RWPE2 (cell line): Measurements from ENCODE around the gene SRGAP1.
"Not testable (repeated sequence)": the region's sequence is repeated elsewhere in the genome, so short reads cannot be mapped to it uniquely, and the experiment has no call there.

ENCODE experiments used
- ATAC-seq: fragments of 200-7000 bp; cut with Tn5 transposase; 3 replicates; pipeline ENCODE4 v1.9.1; 2021; ENCODE audit warnings: low read depth
- DNase-seq: peaks from one replicate; pipeline ENCODE4 v3.0.0-alpha.2; 2020; ENCODE audit warnings: low spot score
- H3K27ac ChIP-seq: fragments of 450-650 bp; 2 replicates; pipeline ENCODE4 v1.5.1; 2017; ENCODE audit warnings: mild to moderate bottlenecking; ENCODE audit not compliant: poor library complexity, severe bottlenecking
- H3K27me3 ChIP-seq: fragments of 250-450 bp; sonication (Bioruptor Pico); 2 replicates; pipeline ENCODE4 v1.5.1; 2021; ENCODE audit warnings: mild to moderate bottlenecking, moderate library complexity; ENCODE audit not compliant: insufficient read depth, poor library complexity, severe bottlenecking
- H3K36me3 ChIP-seq: fragments of 250-450 bp; sonication (Bioruptor Pico); 2 replicates; pipeline ENCODE4 v1.5.1; 2020; ENCODE audit warnings: low read depth, mild to moderate bottlenecking, moderate library complexity
- H3K4me1 ChIP-seq: fragments of 250-450 bp; sonication (Bioruptor Pico); 2 replicates; pipeline ENCODE4 v1.5.1; 2021; ENCODE audit warnings: mild to moderate bottlenecking, moderate library complexity; ENCODE audit not compliant: insufficient read depth, poor library complexity, severe bottlenecking
- H3K4me3 ChIP-seq: fragments of 250-450 bp; sonication (Bioruptor Pico); 2 replicates; pipeline ENCODE4 v1.5.1; 2021; ENCODE audit warnings: mild to moderate bottlenecking, moderate library complexity; ENCODE audit not compliant: severe bottlenecking
- H3K9me3 ChIP-seq: fragments of 250-450 bp; sonication (Bioruptor Pico); 2 replicates; pipeline ENCODE4 v1.5.1; 2021; ENCODE audit warnings: mild to moderate bottlenecking, moderate library complexity; ENCODE audit not compliant: severe bottlenecking
- TF ChIP-seq, protein P1 (sequence below): fragments of 450-650 bp; IDR thresholded peaks from one replicate; pipeline ENCODE4 v1.5.1; 2017; ENCODE audit warnings: mild to moderate bottlenecking, moderate library complexity; ENCODE audit not compliant: poor library complexity, severe bottlenecking

Gene SRGAP1

DNA sequence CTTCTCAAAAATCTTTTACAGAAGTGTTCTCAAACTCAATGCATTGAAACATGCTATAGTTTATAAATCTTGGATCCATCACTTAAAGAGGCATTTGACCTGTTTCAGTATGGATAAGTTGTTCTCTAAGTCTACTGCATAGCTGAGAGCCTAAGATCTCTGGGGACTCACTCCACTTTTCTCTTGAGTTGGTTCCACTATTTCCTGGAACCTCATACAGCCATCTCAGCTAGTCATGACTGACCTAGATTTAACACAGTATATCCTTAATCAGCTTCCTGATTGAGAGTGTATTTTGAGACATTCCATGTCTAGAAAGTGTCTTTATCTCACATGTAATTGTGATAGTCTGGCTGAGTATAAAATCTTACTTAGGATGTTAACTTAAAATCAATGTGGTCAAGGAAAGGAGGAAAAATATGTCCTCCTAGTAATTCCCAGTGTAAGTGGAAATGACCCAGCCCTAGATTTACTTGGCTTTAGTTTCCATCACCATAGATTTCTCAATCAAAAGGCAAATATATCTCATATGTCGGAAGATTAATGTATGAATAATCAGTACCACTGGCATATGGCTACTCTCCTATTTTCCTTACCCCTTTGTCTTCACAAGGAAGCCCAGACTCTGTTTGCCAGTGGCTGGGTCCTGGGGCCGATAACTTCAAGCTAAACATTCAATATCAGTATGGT is 315.7 kb downstream of the SRGAP1 start:
- H3K27me3 ChIP-seq: no peaks in the 10 kb centered on the region
- H3K36me3 ChIP-seq: no peaks in the 10 kb centered on the region
- DNase-seq (no peak), ATAC-seq (peak; percentile 72)
- H3K4me1 ChIP-seq: peaks cover 21% of the 10 kb centered on the region
- TF ChIP-seq, protein P1, sequence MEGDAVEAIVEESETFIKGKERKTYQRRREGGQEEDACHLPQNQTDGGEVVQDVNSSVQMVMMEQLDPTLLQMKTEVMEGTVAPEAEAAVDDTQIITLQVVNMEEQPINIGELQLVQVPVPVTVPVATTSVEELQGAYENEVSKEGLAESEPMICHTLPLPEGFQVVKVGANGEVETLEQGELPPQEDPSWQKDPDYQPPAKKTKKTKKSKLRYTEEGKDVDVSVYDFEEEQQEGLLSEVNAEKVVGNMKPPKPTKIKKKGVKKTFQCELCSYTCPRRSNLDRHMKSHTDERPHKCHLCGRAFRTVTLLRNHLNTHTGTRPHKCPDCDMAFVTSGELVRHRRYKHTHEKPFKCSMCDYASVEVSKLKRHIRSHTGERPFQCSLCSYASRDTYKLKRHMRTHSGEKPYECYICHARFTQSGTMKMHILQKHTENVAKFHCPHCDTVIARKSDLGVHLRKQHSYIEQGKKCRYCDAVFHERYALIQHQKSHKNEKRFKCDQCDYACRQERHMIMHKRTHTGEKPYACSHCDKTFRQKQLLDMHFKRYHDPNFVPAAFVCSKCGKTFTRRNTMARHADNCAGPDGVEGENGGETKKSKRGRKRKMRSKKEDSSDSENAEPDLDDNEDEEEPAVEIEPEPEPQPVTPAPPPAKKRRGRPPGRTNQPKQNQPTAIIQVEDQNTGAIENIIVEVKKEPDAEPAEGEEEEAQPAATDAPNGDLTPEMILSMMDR: no peak
- peak overlapping the region; percentile 85 for H3K27ac ChIP-seq
- H3K4me3 ChIP-seq: no peak overlapping the region
- H3K9me3 ChIP-seq: peaks cover 4% of the 10 kb centered on the region

DNA sequence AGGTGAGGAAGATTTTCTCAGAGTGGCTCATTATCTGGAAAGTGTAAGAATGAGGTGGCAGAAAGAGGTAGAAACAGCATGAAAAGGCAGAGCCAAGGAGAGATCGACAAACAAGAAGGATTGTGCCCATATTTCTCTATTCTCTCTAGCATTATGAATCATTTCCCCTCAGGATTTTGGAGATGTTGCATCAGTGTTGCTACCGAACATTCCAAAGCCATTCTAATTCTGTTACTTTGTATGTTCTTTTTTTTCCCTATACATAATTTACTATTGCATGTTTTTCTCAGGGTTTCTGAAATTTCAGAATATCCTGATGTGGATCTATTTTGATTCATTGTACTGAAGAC is 316.2 kb downstream of the SRGAP1 start:
- Histone ChIP-seq H3K4me3 (no peak overlapping the region), H3K36me3 (no peaks in the 10 kb centered on the region), H3K27ac (peak overlapping the region; percentile 85), H3K4me1 (peaks cover 21% of the 10 kb centered on the region), H3K9me3 (peaks cover 4% of the 10 kb centered on the region), H3K27me3 (no peaks in the 10 kb centered on the region)
- no peak for DNase-seq
- TF ChIP-seq, protein P1: no peak
- ATAC-seq: peak; percentile 84

DNA sequence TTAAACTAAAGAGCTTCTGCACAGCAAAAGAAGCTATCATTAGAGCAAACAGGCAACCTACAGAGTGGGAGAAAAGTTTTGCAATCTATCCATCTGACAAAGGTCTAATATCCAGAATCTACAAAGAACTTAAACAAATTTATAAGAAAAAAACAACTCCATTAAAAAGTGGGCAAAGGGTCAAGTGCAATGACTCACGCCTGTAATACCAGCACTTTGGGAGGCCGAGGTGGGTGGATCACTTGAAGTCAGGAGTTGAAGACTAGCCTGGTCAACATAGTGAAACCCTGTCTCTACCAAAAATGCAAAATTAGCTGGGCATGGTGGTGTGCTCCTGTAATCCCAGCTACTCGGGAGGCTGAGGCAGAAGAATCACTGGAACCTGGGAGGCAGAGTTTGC is 322.1 kb downstream of the SRGAP1 start:
- not testable (repeated sequence) for H3K9me3 ChIP-seq, DNase-seq, H3K27ac ChIP-seq, H3K27me3 ChIP-seq, H3K4me3 ChIP-seq, ATAC-seq, H3K36me3 ChIP-seq
- H3K4me1 ChIP-seq: peaks cover 20% of the 10 kb centered on the region

DNA sequence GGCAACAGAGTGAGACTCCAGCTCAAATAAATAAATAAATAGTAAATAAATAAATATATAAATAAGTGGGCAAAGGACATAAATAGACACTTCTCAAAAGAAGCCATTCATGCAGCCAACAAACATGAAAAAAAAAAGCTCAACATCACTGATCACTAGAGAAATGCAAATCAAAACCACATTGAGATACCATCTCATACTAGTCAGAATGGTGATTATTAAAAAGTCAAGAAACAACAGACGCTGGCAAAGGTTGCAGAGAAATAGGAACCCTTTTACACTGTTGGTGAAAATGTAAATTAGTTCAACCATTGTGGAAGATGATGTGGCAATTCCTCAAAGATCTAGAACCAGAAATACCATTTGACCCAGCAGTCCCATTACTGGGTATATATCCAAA is 322.5 kb downstream of the SRGAP1 start:
- DNase-seq, ATAC-seq, H3K9me3 ChIP-seq, H3K4me3 ChIP-seq, H3K27me3 ChIP-seq, H3K27ac ChIP-seq, H3K36me3 ChIP-seq: not testable (repeated sequence)
- H3K4me1 ChIP-seq: peaks cover 24% of the 10 kb centered on the region

DNA sequence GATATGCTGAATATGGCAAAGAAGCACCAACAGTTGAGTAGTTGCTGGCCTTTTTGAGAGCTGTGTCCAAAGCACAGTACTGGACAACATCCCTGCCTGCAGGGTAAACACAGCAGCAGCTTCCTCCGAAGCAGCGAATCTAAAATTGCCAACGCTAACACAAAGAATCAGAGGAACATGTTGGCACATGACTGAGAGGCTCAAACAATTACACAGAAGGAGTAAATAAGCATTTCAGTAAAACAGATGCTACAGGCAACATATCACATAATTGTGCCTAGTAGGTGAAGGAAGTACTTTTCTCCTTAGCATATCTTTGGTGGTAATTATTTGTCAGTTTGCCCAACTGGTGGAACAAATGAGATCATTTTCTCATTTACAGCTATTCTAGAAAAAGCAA is 325.5 kb downstream of the SRGAP1 start:
- peak overlapping the region; percentile 71 for H3K27ac ChIP-seq
- TF ChIP-seq, protein P1: no peak
- peak; percentile 75 for ATAC-seq

DNA sequence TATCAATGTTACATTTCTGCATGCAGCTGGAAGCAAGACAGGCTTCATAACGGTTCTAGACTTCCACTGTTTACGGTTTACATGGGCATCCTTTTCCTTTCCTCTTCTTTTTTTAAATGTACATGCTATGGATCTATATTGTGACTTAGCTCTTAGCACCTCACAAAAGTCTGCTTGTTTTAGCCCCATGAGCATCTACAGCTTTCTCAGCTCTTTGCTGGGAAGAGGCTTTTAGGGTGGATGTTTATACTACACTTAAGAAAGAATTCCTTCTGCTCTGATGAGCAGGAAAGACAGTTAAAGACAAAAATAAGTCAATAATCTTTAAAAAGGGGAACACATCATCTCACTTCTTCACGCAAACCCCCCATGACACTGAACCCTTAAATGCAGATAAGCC is 326.2 kb downstream of the SRGAP1 start:
- no peaks in the 10 kb centered on the region for H3K9me3 ChIP-seq
- no peak for DNase-seq
- H3K27ac ChIP-seq: peak overlapping the region; percentile 71
- H3K4me3 ChIP-seq: no peak overlapping the region
- ATAC-seq: no peak
- H3K36me3 ChIP-seq: no peaks in the 10 kb centered on the region
- H3K27me3 ChIP-seq: no peaks in the 10 kb centered on the region
- TF ChIP-seq, protein P1: no peak
- peaks cover 24% of the 10 kb centered on the region for H3K4me1 ChIP-seq

More for the DNA sequence above, 325.5 kb downstream of the SRGAP1 start:
- Histone ChIP-seq H3K4me1 (peaks cover 24% of the 10 kb centered on the region), H3K9me3 (no peaks in the 10 kb centered on the region), H3K36me3 (no peaks in the 10 kb centered on the region), H3K27me3 (no peaks in the 10 kb centered on the region), H3K4me3 (no peak overlapping the region)
- no peak for DNase-seq
